OCI-LY7 (cell line): ENCODE measurements around the gene XRCC5.

Experiments
- EZH2phosphoT487 ChIP-seq: fragments of 200-600 bp; sonication (generic); IDR thresholded peaks from 2 replicates; pipeline ENCODE4 v1.6.1; 2018; ENCODE audit warnings: low read depth, borderline replicate concordance, mild to moderate bottlenecking, mixed run types, antibody characterized with exemption, low read length, moderate library complexity, mixed read lengths
- TF ChIP-seq, protein P1 (sequence below): fragments of 200-600 bp; sonication (generic); conservative IDR thresholded peaks from 2 replicates; pipeline ENCODE4 v1.5.1; 2014; ENCODE audit warnings: mild to moderate bottlenecking, antibody characterized with exemption, low read length, moderate library complexity, mixed read lengths

DNA sequence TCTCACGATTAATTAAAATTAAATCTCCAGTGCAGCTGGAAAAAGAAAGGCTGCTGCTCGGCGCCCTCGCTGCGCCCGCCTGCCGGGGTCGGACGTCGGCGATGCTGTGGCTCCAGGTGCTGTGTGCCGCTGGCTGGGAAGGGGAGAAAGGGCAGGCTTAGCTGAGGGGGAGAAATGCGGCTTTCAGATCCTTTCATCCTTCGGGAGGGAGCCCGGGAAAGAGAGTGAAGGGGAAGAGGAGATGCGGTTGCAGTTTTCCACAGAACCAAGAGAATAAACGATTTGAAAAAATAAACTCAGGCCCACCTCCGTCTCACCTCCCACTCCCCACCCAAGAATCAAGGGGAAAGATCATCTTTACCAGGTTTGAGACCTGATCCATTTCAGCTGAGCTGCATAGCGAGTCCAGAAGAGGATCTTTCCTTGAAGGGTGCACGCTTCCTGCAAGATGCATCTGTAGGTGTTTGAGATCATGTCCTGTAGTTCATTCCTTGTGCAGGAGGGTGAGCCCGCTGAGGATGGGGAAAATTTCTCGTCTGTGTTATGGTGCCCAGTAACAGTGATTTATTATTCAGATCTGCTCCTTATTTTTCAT, 26.9 kb upstream of the XRCC5 start:
- TF ChIP-seq, protein P1, sequence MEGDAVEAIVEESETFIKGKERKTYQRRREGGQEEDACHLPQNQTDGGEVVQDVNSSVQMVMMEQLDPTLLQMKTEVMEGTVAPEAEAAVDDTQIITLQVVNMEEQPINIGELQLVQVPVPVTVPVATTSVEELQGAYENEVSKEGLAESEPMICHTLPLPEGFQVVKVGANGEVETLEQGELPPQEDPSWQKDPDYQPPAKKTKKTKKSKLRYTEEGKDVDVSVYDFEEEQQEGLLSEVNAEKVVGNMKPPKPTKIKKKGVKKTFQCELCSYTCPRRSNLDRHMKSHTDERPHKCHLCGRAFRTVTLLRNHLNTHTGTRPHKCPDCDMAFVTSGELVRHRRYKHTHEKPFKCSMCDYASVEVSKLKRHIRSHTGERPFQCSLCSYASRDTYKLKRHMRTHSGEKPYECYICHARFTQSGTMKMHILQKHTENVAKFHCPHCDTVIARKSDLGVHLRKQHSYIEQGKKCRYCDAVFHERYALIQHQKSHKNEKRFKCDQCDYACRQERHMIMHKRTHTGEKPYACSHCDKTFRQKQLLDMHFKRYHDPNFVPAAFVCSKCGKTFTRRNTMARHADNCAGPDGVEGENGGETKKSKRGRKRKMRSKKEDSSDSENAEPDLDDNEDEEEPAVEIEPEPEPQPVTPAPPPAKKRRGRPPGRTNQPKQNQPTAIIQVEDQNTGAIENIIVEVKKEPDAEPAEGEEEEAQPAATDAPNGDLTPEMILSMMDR = no peak
- TF ChIP-seq EZH2phosphoT487 = no peak
